ENCODE measurements around the gene GRAMD2B. TPM values are rescaled to one million over a fixed set of nuclear protein-coding genes. Genes with fewer than 3 reads are reported as not detected.
"Not testable (repeated sequence)": the region's sequence is repeated elsewhere in the genome, so short reads cannot be mapped to it uniquely, and the experiment has no call there.

Gene GRAMD2B
- total RNA-seq = 1 to 10 TPM; 4.8 to 6.1 TPM
- polyA plus RNA-seq = 1 to 10 TPM; 4.0 to 5.5 TPM

- no peaks in the 10 kb centered on the region for H3K27me3 Mint-ChIP-seq
- H3K36me3 ChIP-seq (ENCODE audit: insufficient read depth, low read length) = no peaks in the 10 kb centered on the region
- peaks cover 22% of the 10 kb centered on the region for H3K4me1 ChIP-seq (ENCODE audit: insufficient read depth, low read length)
- H3K27ac Mint-ChIP-seq = peak within 1 kb of the TSS; percentile 87 to 95 (median 94)
- intact Hi-C loops (cut with micrococcal nuclease) = loop anchor here (1.0 to 10.0 kb wide), 6 partner anchors 27 to 1092 kb away; partner anchors contain the start of genes LMNB1, PHAX and PRRC1
- no peaks in the 10 kb centered on the region for H3K9me3 Mint-ChIP-seq
- peak within 1 kb of the TSS; percentile 90 to 95 (median 92) for H3K4me3 Mint-ChIP-seq
- POLR2A ChIA-PET (ENCODE audit: partially characterized antibody) = interaction anchor here (0.6 to 3.3 kb wide), 11 partner anchors 10 to 355 kb away, joined by 3 to 65 read pairs (median 4); partner anchors contain the start of gene PHAX
- peak within 1 kb of the TSS; percentile 70 to 79 for H3K4me3 ChIP-seq (ENCODE audit: low read length in 2 of 2)
- no peaks in the 10 kb centered on the region for H3K27me3 ChIP-seq (ENCODE audit: insufficient read depth, low read length)
- H3K27ac ChIP-seq (ENCODE audit: low read depth, low read length) = peak within 1 kb of the TSS; percentile 87
- H3K9me3 ChIP-seq (ENCODE audit: control insufficient read depth in 1 of 2, low read length in 2 of 2) = no peaks in the 10 kb centered on the region
- peaks cover 0 to 3% of the 10 kb centered on the region in 2 donors for H3K36me3 Mint-ChIP-seq
- peaks cover 20 to 40% (median 27%) of the 10 kb centered on the region in 4 donors for H3K4me1 Mint-ChIP-seq
- CTCF ChIA-PET (ENCODE audit: partially characterized antibody) = interaction anchor here (1.1 to 4.0 kb wide), 7 partner anchors 14 to 177 kb away, joined by 3 to 21 read pairs (median 4); no protein-coding TSS in a partner anchor
- DNase-seq = peak; percentile 70 to 82 (median 75)
Observed at GRCh38 chr5:126422994-126423788, at the start of gene GRAMD2B. Gene GRAMD2B, plus strand, starts transcription at chr5:126423409. Its CDS starts 198 bp downstream, at chr5:126423607.

- intact Hi-C loops (cut with micrococcal nuclease) = no loop called here
- no peak overlapping the region for H3K4me3 ChIP-seq (ENCODE audit: low read length in 2 of 2)
- Mint-ChIP-seq H3K36me3 (no peaks in the 10 kb centered on the region), H3K4me3 (peak overlapping the region in 4 of 8 donors; percentile 2 to 45 (median 26)), H3K27ac (peak overlapping the region; percentile 2 to 92 (median 84)), H3K9me3 (no peaks in the 10 kb centered on the region), H3K4me1 (peaks cover 12 to 22% (median 15%) of the 10 kb centered on the region in 4 donors), H3K27me3 (no peaks in the 10 kb centered on the region)
- POLR2A ChIA-PET (ENCODE audit: partially characterized antibody) = no interaction called here
- peaks cover 19% of the 10 kb centered on the region for H3K4me1 ChIP-seq (ENCODE audit: insufficient read depth, low read length)
- no peaks in the 10 kb centered on the region for H3K27me3 ChIP-seq (ENCODE audit: insufficient read depth, low read length)
- CTCF ChIA-PET (ENCODE audit: partially characterized antibody) = interaction anchor here (1.1 kb wide), 1 partner anchor 20 kb away, joined by 3 read pairs; no protein-coding TSS in a partner anchor
- no peak overlapping the region for H3K27ac ChIP-seq (ENCODE audit: low read depth, low read length)
- H3K36me3 ChIP-seq (ENCODE audit: insufficient read depth, low read length) = no peaks in the 10 kb centered on the region
- no peak for DNase-seq
- H3K9me3 ChIP-seq (ENCODE audit: control insufficient read depth in 1 of 2, low read length in 2 of 2) = no peaks in the 10 kb centered on the region
Observed at GRCh38 chr5:126374109-126374416, 49.1 kb upstream of the GRAMD2B start.

GRCh38 chr5:126376443-126376842 is 46.8 kb upstream of the GRAMD2B start:
- no peak for DNase-seq
- no peaks in the 10 kb centered on the region for H3K36me3 ChIP-seq (ENCODE audit: insufficient read depth, low read length)
- H3K27me3 ChIP-seq (ENCODE audit: insufficient read depth, low read length) = no peaks in the 10 kb centered on the region
- ChIA-PET CTCF (ENCODE audit: partially characterized antibody) (interaction anchor here (0.7 kb wide), 1 partner anchor 123 kb away, joined by 3 read pairs; no protein-coding TSS in a partner anchor), POLR2A (ENCODE audit: partially characterized antibody) (no interaction called here)
- intact Hi-C loops (cut with micrococcal nuclease) = no loop called here
- H3K4me1 Mint-ChIP-seq = peaks cover 12 to 22% (median 15%) of the 10 kb centered on the region in 4 donors
- no peak overlapping the region for H3K27ac ChIP-seq (ENCODE audit: low read depth, low read length)
- peak overlapping the region in 2 of 7 donors; percentile 2 to 37 for H3K27ac Mint-ChIP-seq
- no peaks in the 10 kb centered on the region for H3K9me3 Mint-ChIP-seq
- no peaks in the 10 kb centered on the region for H3K36me3 Mint-ChIP-seq
- H3K4me1 ChIP-seq (ENCODE audit: insufficient read depth, low read length) = peaks cover 19% of the 10 kb centered on the region
- no peaks in the 10 kb centered on the region for H3K27me3 Mint-ChIP-seq
- H3K9me3 ChIP-seq (ENCODE audit: control insufficient read depth in 1 of 2, low read length in 2 of 2) = no peaks in the 10 kb centered on the region
- H3K4me3 ChIP-seq (ENCODE audit: low read length in 2 of 2) = no peak overlapping the region
- no peak overlapping the region for H3K4me3 Mint-ChIP-seq

- H3K9me3 Mint-ChIP-seq = peaks cover 0 to 6% (median 4%) of the 10 kb centered on the region in 8 donors
- Histone ChIP-seq H3K4me3 (ENCODE audit: low read length in 2 of 2) (no peak overlapping the region), H3K27me3 (ENCODE audit: insufficient read depth, low read length) (no peaks in the 10 kb centered on the region), H3K27ac (ENCODE audit: low read depth, low read length) (no peak overlapping the region), H3K9me3 (ENCODE audit: control insufficient read depth in 1 of 2, low read length in 2 of 2) (no peaks in the 10 kb centered on the region), H3K4me1 (ENCODE audit: insufficient read depth, low read length) (peaks cover 19% of the 10 kb centered on the region), H3K36me3 (ENCODE audit: insufficient read depth, low read length) (no peaks in the 10 kb centered on the region)
- POLR2A ChIA-PET (ENCODE audit: partially characterized antibody) = no interaction called here
- H3K4me1 Mint-ChIP-seq = peaks cover 12 to 22% (median 15%) of the 10 kb centered on the region in 4 donors
- intact Hi-C loops (cut with micrococcal nuclease) = no loop called here
- no peak overlapping the region for H3K4me3 Mint-ChIP-seq
- peaks cover 0 to 3% of the 10 kb centered on the region in 2 donors for H3K36me3 Mint-ChIP-seq
- no peaks in the 10 kb centered on the region for H3K27me3 Mint-ChIP-seq
- CTCF ChIA-PET (ENCODE audit: partially characterized antibody) = no interaction called here
- H3K27ac Mint-ChIP-seq = no peak overlapping the region
- DNase-seq = no peak
Observed at GRCh38 chr5:126377424-126377823, 45.8 kb upstream of the GRAMD2B start.

GRCh38 chr5:126380316-126380715 is 42.9 kb upstream of the GRAMD2B start:
- H3K27ac ChIP-seq (ENCODE audit: low read depth, low read length); H3K4me3 ChIP-seq (ENCODE audit: low read length in 2 of 2); H3K9me3 ChIP-seq (ENCODE audit: control insufficient read depth in 1 of 2, low read length in 2 of 2); H3K4me1 Mint-ChIP-seq; H3K4me1 ChIP-seq (ENCODE audit: insufficient read depth, low read length); H3K27ac Mint-ChIP-seq; intact Hi-C loops (cut with micrococcal nuclease); DNase-seq; H3K4me3 Mint-ChIP-seq; H3K27me3 ChIP-seq (ENCODE audit: insufficient read depth, low read length); H3K27me3 Mint-ChIP-seq; H3K36me3 Mint-ChIP-seq; POLR2A ChIA-PET (ENCODE audit: partially characterized antibody); H3K9me3 Mint-ChIP-seq; H3K36me3 ChIP-seq (ENCODE audit: insufficient read depth, low read length): not testable (repeated sequence)
- CTCF ChIA-PET (ENCODE audit: partially characterized antibody) = interaction anchor here (1.0 kb wide), 1 partner anchor 31 kb away, joined by 3 read pairs; no protein-coding TSS in a partner anchor

GRCh38 chr5:126383246-126383645 is 40.0 kb upstream of the GRAMD2B start:
- Histone ChIP-seq H3K27ac (ENCODE audit: low read depth, low read length) (no peak overlapping the region), H3K4me1 (ENCODE audit: insufficient read depth, low read length) (no peaks in the 10 kb centered on the region), H3K36me3 (ENCODE audit: insufficient read depth, low read length) (no peaks in the 10 kb centered on the region), H3K9me3 (ENCODE audit: control insufficient read depth in 1 of 2, low read length in 2 of 2) (no peaks in the 10 kb centered on the region), H3K27me3 (ENCODE audit: insufficient read depth, low read length) (no peaks in the 10 kb centered on the region), H3K4me3 (ENCODE audit: low read length in 2 of 2) (no peak overlapping the region)
- Mint-ChIP-seq H3K36me3 (peaks cover 0 to 6% of the 10 kb centered on the region in 2 donors), H3K4me1 (no peaks in the 10 kb centered on the region), H3K27me3 (peaks cover 0 to 4% of the 10 kb centered on the region in 2 donors), H3K9me3 (peaks cover 0 to 9% (median 6%) of the 10 kb centered on the region in 8 donors), H3K27ac (no peak overlapping the region), H3K4me3 (no peak overlapping the region)
- no peak for DNase-seq
- intact Hi-C loops (cut with micrococcal nuclease) = no loop called here
- ChIA-PET POLR2A (ENCODE audit: partially characterized antibody) (no interaction called here), CTCF (ENCODE audit: partially characterized antibody) (interaction anchor here (1.1 kb wide), 1 partner anchor 117 kb away, joined by 3 read pairs; no protein-coding TSS in a partner anchor)

GRCh38 chr5:126383776-126384175 is 39.4 kb upstream of the GRAMD2B start:
- Histone ChIP-seq H3K9me3 (ENCODE audit: control insufficient read depth in 1 of 2, low read length in 2 of 2) (no peaks in the 10 kb centered on the region), H3K4me3 (ENCODE audit: low read length in 2 of 2) (no peak overlapping the region), H3K27ac (ENCODE audit: low read depth, low read length) (no peak overlapping the region), H3K27me3 (ENCODE audit: insufficient read depth, low read length) (no peaks in the 10 kb centered on the region), H3K36me3 (ENCODE audit: insufficient read depth, low read length) (no peaks in the 10 kb centered on the region), H3K4me1 (ENCODE audit: insufficient read depth, low read length) (no peaks in the 10 kb centered on the region)
- ChIA-PET POLR2A (ENCODE audit: partially characterized antibody) (no interaction called here), CTCF (ENCODE audit: partially characterized antibody) (interaction anchor here (1.1 kb wide), 1 partner anchor 116 kb away, joined by 3 read pairs; no protein-coding TSS in a partner anchor)
- H3K4me3 Mint-ChIP-seq = no peak overlapping the region
- H3K4me1 Mint-ChIP-seq = no peaks in the 10 kb centered on the region
- DNase-seq = no peak
- intact Hi-C loops (cut with micrococcal nuclease) = no loop called here
- H3K27ac Mint-ChIP-seq = no peak overlapping the region
- H3K36me3 Mint-ChIP-seq = peaks cover 0 to 6% of the 10 kb centered on the region in 2 donors
- peaks cover 0 to 4% of the 10 kb centered on the region in 2 donors for H3K27me3 Mint-ChIP-seq
- peaks cover 0 to 9% (median 6%) of the 10 kb centered on the region in 8 donors for H3K9me3 Mint-ChIP-seq
